Endothelial cell of umbilical vein (primary cell): Measurements from ENCODE around the gene CEP295NL. TPM values are rescaled to one million over a fixed set of nuclear protein-coding genes. Genes with fewer than 3 reads are reported as not detected.

Experiments
- BruUV-seq: library from RNA; stranded (reverse); fragments of 400-500 nt; replicated peaks from 2 replicates; lab custom pipeline; 2021; lab: Mats Ljungman, UMichigan
- CTCF ChIA-PET: fragments of 300-600, 350-600 bp; sonication (Branson Sonifier 250); formaldehyde crosslinking; loops from one replicate; lab custom pipeline; 2021; ENCODE audit warnings: antibody characterized with exemption, inconsistent platforms; lab: Charles Lee
- POLR2A ChIA-PET: fragments of 300-600, 350-600 bp; sonication (Branson Sonifier 250); formaldehyde crosslinking; loops from one replicate; lab custom pipeline; 2021; ENCODE audit warnings: antibody characterized with exemption, inconsistent platforms; lab: Charles Lee
- DNase-seq: peaks from one replicate; pipeline ENCODE4 v3.0.0-alpha.2; 2011; ENCODE audit warnings: low read depth, low spot score
- FAIRE-seq: peaks from 2 replicates; lab custom pipeline; 2011; peaks lifted over from hg19 to GRCh38; lab: Jason Lieb, UNC
- H2AFZ ChIP-seq: 2 replicates; pipeline ENCODE4 v1.6.0; 2012; ENCODE audit warnings: low read depth, low read length, control low read depth, inconsistent platforms
- H3K27ac ChIP-seq: 2 replicates; pipeline ENCODE4 v1.5.1; 2011; ENCODE audit warnings: low read depth, mild to moderate bottlenecking, control low read depth, low read length, moderate library complexity; ENCODE audit not compliant: insufficient read depth
- H3K27me3 ChIP-seq, 2 experiments: 2 replicates each; pipeline versions ENCODE4 v1.6.0 to v1.6.1; 2011; ENCODE audit warnings: low read length in 2 of 2, mixed read lengths in 1 of 2; ENCODE audit not compliant: control insufficient read depth in 2 of 2, insufficient read depth in 2 of 2
- H3K36me3 ChIP-seq, 2 experiments: 2 replicates in 1 of 2; 3 replicates in 1 of 2; pipeline ENCODE4 v1.5.1; 2011; ENCODE audit warnings: low read length in 2 of 2, mild to moderate bottlenecking in 1 of 2, moderate library complexity in 1 of 2; ENCODE audit not compliant: control insufficient read depth in 2 of 2, insufficient read depth in 2 of 2; ENCODE audit errors: extremely low read depth in 1 of 2
- H3K4me1 ChIP-seq: 3 replicates; pipeline ENCODE4 v1.5.1; 2011; ENCODE audit warnings: mild to moderate bottlenecking, low read length; ENCODE audit not compliant: control insufficient read depth, insufficient read depth; ENCODE audit errors: extremely low read depth
- H3K4me2 ChIP-seq: 2 replicates; pipeline ENCODE4 v1.6.1; 2011; ENCODE audit warnings: low read length, control low read depth, mixed read lengths; ENCODE audit not compliant: insufficient read depth
- H3K4me3 ChIP-seq, 3 experiments: fragments of 200-600 bp in 1 of 3; sonication (generic), shearing (Covaris generic) in 1 of 3; replicated peaks in 1 of 3; 2 replicates each; pipeline ENCODE4 v1.5.1; 2011 to 2016; ENCODE audit warnings: control low read depth in 3 of 3, low read length in 3 of 3, mild to moderate bottlenecking in 2 of 3, inconsistent platforms in 1 of 3, low read depth in 1 of 3, moderate library complexity in 1 of 3; ENCODE audit not compliant: insufficient read depth in 1 of 3
- H3K79me2 ChIP-seq: 2 replicates; pipeline ENCODE4 v1.6.0; 2012; ENCODE audit warnings: low read length, inconsistent platforms; ENCODE audit not compliant: control insufficient read depth, insufficient read depth
- H3K9ac ChIP-seq: replicated peaks from 2 replicates; pipeline ENCODE3; 2011; ENCODE audit warnings: low read length, control low read depth; ENCODE audit not compliant: insufficient read depth; ENCODE audit errors: extremely low read depth
- H3K9me1 ChIP-seq: replicated peaks from 3 replicates; pipeline ENCODE4 v1.6.0; 2011; ENCODE audit warnings: mild to moderate bottlenecking, low read length; ENCODE audit not compliant: control insufficient read depth, insufficient read depth; ENCODE audit errors: extremely low read depth
- H3K9me3 ChIP-seq: replicated peaks from 2 replicates; pipeline ENCODE4 v1.5.1; 2012; ENCODE audit warnings: low read length, inconsistent platforms; ENCODE audit not compliant: control insufficient read depth, insufficient read depth
- H4K20me1 ChIP-seq: replicated peaks from 2 replicates; pipeline ENCODE3; 2011; ENCODE audit warnings: mild to moderate bottlenecking, low read length; ENCODE audit not compliant: control insufficient read depth, insufficient read depth; ENCODE audit errors: extremely low read depth
- CTCF ChIP-seq, 2 donors: IDR thresholded peaks; 1 replicate in 1 of 2; 2 replicates in 1 of 2; pipeline ENCODE4 v1.5.1; 2011; ENCODE audit warnings: low read length in 2 of 2, mild to moderate bottlenecking in 2 of 2, moderate library complexity in 2 of 2, control low read depth in 1 of 2, inconsistent platforms in 1 of 2, low read depth in 1 of 2; ENCODE audit not compliant: insufficient read depth in 1 of 2; ENCODE audit errors: extremely low read depth in 1 of 2
- EZH2 ChIP-seq: IDR thresholded peaks from 2 replicates; pipeline ENCODE4 v1.6.1; 2012; ENCODE audit warnings: borderline replicate concordance, low read depth, mild to moderate bottlenecking, moderate library complexity, low read length, inconsistent platforms; ENCODE audit not compliant: severe bottlenecking
- FOS ChIP-seq: IDR thresholded peaks from 2 replicates; pipeline ENCODE4 v1.6.1; 2011; ENCODE audit warnings: mild to moderate bottlenecking, low read length, moderate library complexity, borderline replicate concordance; ENCODE audit not compliant: insufficient read depth
- JUN ChIP-seq: IDR thresholded peaks from 2 replicates; pipeline ENCODE4 v1.6.1; 2011; ENCODE audit warnings: borderline replicate concordance, low read depth; ENCODE audit not compliant: insufficient read length, insufficient read depth
- MAX ChIP-seq: IDR thresholded peaks from 2 replicates; pipeline ENCODE4 v1.6.1; 2011; ENCODE audit not compliant: insufficient read depth, insufficient read length
- MYC ChIP-seq: IDR thresholded peaks from one replicate; pipeline ENCODE4 v1.6.1; 2011; ENCODE audit warnings: mild to moderate bottlenecking, low read depth, low read length
- POLR2AphosphoS5 ChIP-seq: IDR thresholded peaks from 2 replicates; pipeline ENCODE4 v1.6.1; 2012; ENCODE audit warnings: low read depth, mild to moderate bottlenecking, control low read depth, low read length, moderate library complexity; ENCODE audit not compliant: insufficient read depth
- dilution Hi-C: fragments of 300-500 bp; cut with MboI; formaldehyde crosslinking; loops from one replicate; pipeline ENCODE4 v1.15.0; 2019; ENCODE audit warnings: low sequenced_read_pairs; ENCODE audit not compliant: extremely low pct_ligation_motif_present
- intact Hi-C: fragments of 100-400 bp; cut with micrococcal nuclease; formaldehyde crosslinking; loops from one replicate; pipeline ENCODE4 v1.10.0; 2022
- polyA plus RNA-seq, 4 experiments: library from polyadenylated mRNA; depleted of rRNA in 3 of 4; stranded (reverse) in 3 of 4; unstranded in 1 of 4; fragments of >200 nt; gene quantifications; 2 replicates each; pipeline versions ENCODE4 v1.2.1 to v1.2.3, GENCODE V29; 2011 to 2012; ENCODE audit warnings: missing spikeins in 1 of 4
- total RNA-seq: library from RNA; stranded (reverse); gene quantifications from 2 replicates; pipeline ENCODE4 v1.2.3, GENCODE V29; 2021

The CEP295NL gene
- total and polyA plus RNA-seq, 2 donors (not counting 3 experiments of a cell fraction or from before 2014, with no cell fraction given): 0.10 to 8.3 TPM

GRCh38 chr17:78883533-78884131, 19.4 kb downstream of the CEP295NL start:
- Histone ChIP-seq H3K9ac (peak overlapping the region; percentile 49), H3K4me3 (no peak overlapping the region), H3K9me1 (no peaks in the 10 kb centered on the region), H4K20me1 (no peaks in the 10 kb centered on the region), H3K27ac (peak overlapping the region; percentile 85), H3K79me2 (peaks cover 26% of the 10 kb centered on the region), H3K4me1 (peaks cover 42% of the 10 kb centered on the region), H3K27me3 (no peaks in the 10 kb centered on the region), H3K36me3 (peaks cover 0 to 2% of the 10 kb centered on the region in 2 experiments), H2AFZ (no peak overlapping the region), H3K9me3 (no peaks in the 10 kb centered on the region), H3K4me2 (peak overlapping the region; percentile 10)
- no TSS peak for BruUV-seq
- POLR2A ChIA-PET: interaction anchor here (1.2 kb wide), 1 partner anchor 50 kb away, joined by 4 read pairs; no protein-coding TSS in a partner anchor
- dilution Hi-C loops (no loop called here), intact Hi-C loops (loop anchor here (1.0 to 2.0 kb wide), 6 partner anchors 10 to 88 kb away; partner anchors contain the start of genes TIMP2 and USP36)
- peak; percentile 99 for FAIRE-seq
- CTCF ChIA-PET: interaction anchor here (0.9 to 4.0 kb wide), 10 partner anchors 10 to 108 kb away, joined by 3 to 41 read pairs (median 6); no protein-coding TSS in a partner anchor
- peak; percentile 97 for DNase-seq
- peak; percentile 81 for TF ChIP-seq POLR2AphosphoS5
- TF ChIP-seq MYC: peak; percentile 13
- TF ChIP-seq EZH2: no peak
- TF ChIP-seq CTCF (IDR thresholded peaks at IDR 0.05; ENCODE audit: extremely low read depth in 1 of 2, insufficient read depth in 1 of 2, low read depth in 1 of 2, low read length in 2 of 2): no peak
- peak; percentile 75 for TF ChIP-seq JUN
- peak; percentile 71 for TF ChIP-seq FOS
- TF ChIP-seq MAX: peak; percentile 72
